SK-N-MC (cell line): Measurements from ENCODE around the gene PPFIA4.

Source experiments
- EZH2 ChIP-seq: fragments of 200-600 bp; sonication (generic); IDR thresholded peaks from one replicate; pipeline ENCODE4 v1.6.1; 2017; ENCODE audit warnings: antibody characterized with exemption
- POLR2AphosphoS5 ChIP-seq: IDR thresholded peaks from 2 replicates; pipeline ENCODE4 v1.6.1; 2012; ENCODE audit warnings: mild to moderate bottlenecking, low read depth, low read length, borderline replicate concordance

GRCh38 chr1:203050826-203051225 lies 24.5 kb downstream of the PPFIA4 start:
- TF ChIP-seq EZH2, result no peak
- TF ChIP-seq POLR2AphosphoS5, result no peak
